SK-N-SH treated with all-trans-retinoic acid at 6 μM for 48 hours (cell line): ENCODE measurements around the gene PID1.

Experiments
- PATZ1 ChIP-seq: fragments of 250-450 bp; sonication (Bioruptor Pico); IDR thresholded peaks from 2 replicates; pipeline ENCODE4 v1.8.0; 2020; ENCODE audit warnings: mild to moderate bottlenecking, moderate library complexity, borderline replicate concordance
- RARB ChIP-seq: fragments of 250-450 bp; sonication (Bioruptor Pico); IDR thresholded peaks from 2 replicates; pipeline ENCODE4 v1.8.0; 2021; ENCODE audit warnings: mild to moderate bottlenecking, moderate library complexity
- SNAI2 ChIP-seq: fragments of 250-450 bp; sonication (Bioruptor Pico); IDR thresholded peaks from 2 replicates; pipeline ENCODE4 v1.5.0; 2020; ENCODE audit warnings: mild to moderate bottlenecking, moderate library complexity
- ZC3H10 ChIP-seq: fragments of 250-450 bp; sonication (Bioruptor Pico); IDR thresholded peaks from 2 replicates; pipeline ENCODE4 v1.5.1; 2021; ENCODE audit warnings: mild to moderate bottlenecking, moderate library complexity

- TF ChIP-seq SNAI2 (no peak; the same call in 1 of the 2 replicates), ZC3H10 (CRISPR knock-in tag) (no peak), PATZ1 (CRISPR knock-in tag) (no peak), RARB (CRISPR knock-in tag) (no peak)
Measured at GRCh38 chr2:229090225-229090624, 180.9 kb downstream of the PID1 start.
